Peyer's patch (tissue), 4 donors: ENCODE results near the gene KIF26B. TPM values are rescaled to one million over a fixed set of nuclear protein-coding genes. Genes with fewer than 3 reads are reported as not detected.

Experiments used
- DNase-seq, 3 donors: peaks; one replicate each; pipeline ENCODE4 v3.0.0-alpha.2; 2017 to 2019
- H3K27ac ChIP-seq, 4 donors: fragments of 200-600 bp; sonication (generic); one replicate each; pipeline ENCODE4 v1.5.1; 2016 to 2019
- H3K27me3 ChIP-seq, 2 donors: fragments of 200-600 bp; sonication (generic); one replicate each; pipeline ENCODE4 v1.5.1; 2019
- H3K36me3 ChIP-seq, 3 donors: fragments of 200-600 bp; sonication (generic); one replicate each; pipeline ENCODE4 v1.5.1; 2016 to 2019
- H3K4me1 ChIP-seq, 4 donors: fragments of 200-600 bp; sonication (generic); one replicate each; pipeline ENCODE4 v1.5.1; 2016 to 2019
- H3K4me3 ChIP-seq, 4 donors: fragments of 200-600 bp; sonication (generic); 1 replicate in 3 of 4; 2 replicates in 1 of 4; pipeline ENCODE4 v1.5.1; 2016 to 2019; ENCODE audit warnings: mild to moderate bottlenecking in 1 of 4
- H3K9me3 ChIP-seq, 4 donors: fragments of 200-600 bp; sonication (generic); one replicate each; pipeline ENCODE4 v1.5.1; 2016 to 2019; ENCODE audit warnings: mild to moderate bottlenecking in 1 of 4
- POLR2A ChIP-seq, 2 donors: fragments of 450-650 bp; IDR thresholded peaks; one replicate each; pipeline ENCODE4 v1.5.1; 2017; ENCODE audit warnings: antibody characterized with exemption in 2 of 2, mild to moderate bottlenecking in 2 of 2, moderate library complexity in 2 of 2
- total RNA-seq, 4 donors: library from RNA; depleted of rRNA; stranded (reverse); fragments of >200 nt; gene quantifications; one replicate each; pipeline ENCODE4 v1.1.0, GENCODE V29; 2016
- TF ChIP-seq, protein P1 (sequence below), 6 experiments: fragments of 450-650 bp in 4 of 6; fragments of 200-600 bp in 2 of 6; sonication (generic) in 1 of 6; IDR thresholded peaks; one replicate each; pipeline ENCODE4 v1.5.1; 2017 to 2019; ENCODE audit warnings: antibody characterized with exemption in 6 of 6, mild to moderate bottlenecking in 3 of 6, moderate library complexity in 1 of 6

The KIF26B gene
- total RNA-seq, 4 donors from 2014 or later = 0.70 to 1.6 (median 1.1) TPM

- no peaks in the 10 kb centered on the region for H3K36me3 ChIP-seq
- no peak for DNase-seq
- no peak for TF ChIP-seq POLR2A (IDR thresholded peaks at IDR 0.05)
- TF ChIP-seq, protein P1, sequence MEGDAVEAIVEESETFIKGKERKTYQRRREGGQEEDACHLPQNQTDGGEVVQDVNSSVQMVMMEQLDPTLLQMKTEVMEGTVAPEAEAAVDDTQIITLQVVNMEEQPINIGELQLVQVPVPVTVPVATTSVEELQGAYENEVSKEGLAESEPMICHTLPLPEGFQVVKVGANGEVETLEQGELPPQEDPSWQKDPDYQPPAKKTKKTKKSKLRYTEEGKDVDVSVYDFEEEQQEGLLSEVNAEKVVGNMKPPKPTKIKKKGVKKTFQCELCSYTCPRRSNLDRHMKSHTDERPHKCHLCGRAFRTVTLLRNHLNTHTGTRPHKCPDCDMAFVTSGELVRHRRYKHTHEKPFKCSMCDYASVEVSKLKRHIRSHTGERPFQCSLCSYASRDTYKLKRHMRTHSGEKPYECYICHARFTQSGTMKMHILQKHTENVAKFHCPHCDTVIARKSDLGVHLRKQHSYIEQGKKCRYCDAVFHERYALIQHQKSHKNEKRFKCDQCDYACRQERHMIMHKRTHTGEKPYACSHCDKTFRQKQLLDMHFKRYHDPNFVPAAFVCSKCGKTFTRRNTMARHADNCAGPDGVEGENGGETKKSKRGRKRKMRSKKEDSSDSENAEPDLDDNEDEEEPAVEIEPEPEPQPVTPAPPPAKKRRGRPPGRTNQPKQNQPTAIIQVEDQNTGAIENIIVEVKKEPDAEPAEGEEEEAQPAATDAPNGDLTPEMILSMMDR (IDR thresholded peaks at IDR 0.05) = no peak
- no peaks in the 10 kb centered on the region for H3K27me3 ChIP-seq
- no peaks in the 10 kb centered on the region for H3K4me1 ChIP-seq
- no peak overlapping the region for H3K4me3 ChIP-seq
- no peaks in the 10 kb centered on the region for H3K9me3 ChIP-seq
- H3K27ac ChIP-seq = no peak overlapping the region
These were observed 61.8 kb downstream of the KIF26B start for GRCh38 chr1:245216366-245217115.

- TF ChIP-seq POLR2A (IDR thresholded peaks at IDR 0.05) = no peak
- TF ChIP-seq, protein P1 (IDR thresholded peaks at IDR 0.05) = no peak
- H3K27me3 ChIP-seq = no peaks in the 10 kb centered on the region
These were observed 63.2 kb downstream of the KIF26B start for GRCh38 chr1:245217853-245218608.

GRCh38 chr1:245220381-245220985 lies 65.7 kb downstream of the KIF26B start:
- Histone ChIP-seq H3K27me3 (no peaks in the 10 kb centered on the region), H3K4me1 (no peaks in the 10 kb centered on the region), H3K9me3 (no peaks in the 10 kb centered on the region), H3K27ac (no peak overlapping the region), H3K4me3 (no peak overlapping the region), H3K36me3 (no peaks in the 10 kb centered on the region)
- DNase-seq = no peak
- TF ChIP-seq, protein P1 (IDR thresholded peaks at IDR 0.05) = no peak
- no peak for TF ChIP-seq POLR2A (IDR thresholded peaks at IDR 0.05)

More at GRCh38 chr1:245217853-245218608, 63.2 kb downstream of the KIF26B start:
- H3K27ac ChIP-seq = no peak overlapping the region
- no peaks in the 10 kb centered on the region for H3K9me3 ChIP-seq
- H3K4me1 ChIP-seq = no peaks in the 10 kb centered on the region
- DNase-seq = no peak
- H3K36me3 ChIP-seq = no peaks in the 10 kb centered on the region
- H3K4me3 ChIP-seq = no peak overlapping the region

DNA sequence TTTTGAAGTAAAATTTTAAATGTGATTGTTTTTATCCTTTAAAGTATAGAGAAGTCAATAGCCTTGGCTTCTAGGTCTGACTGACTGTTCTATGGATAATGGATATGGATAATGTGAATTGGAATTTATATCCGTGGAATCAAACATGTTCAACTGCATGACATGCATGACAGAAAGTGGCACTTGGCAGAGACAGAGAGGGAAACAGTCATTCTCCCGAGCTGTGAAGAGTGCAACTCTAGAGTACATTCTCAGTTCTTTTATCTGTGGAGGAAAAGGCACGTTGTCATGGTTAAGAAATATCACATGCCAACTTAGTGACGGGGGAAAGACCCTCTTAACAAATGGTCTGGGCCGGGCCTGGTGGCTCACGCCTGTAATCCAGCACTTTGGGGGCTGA lies 67.0 kb downstream of the KIF26B start:
- no peaks in the 10 kb centered on the region for H3K36me3 ChIP-seq

GRCh38 chr1:245222931-245223595 lies 68.3 kb downstream of the KIF26B start:
- Histone ChIP-seq H3K27me3 (no peaks in the 10 kb centered on the region), H3K4me1 (no peaks in the 10 kb centered on the region), H3K36me3 (no peaks in the 10 kb centered on the region), H3K9me3 (no peaks in the 10 kb centered on the region), H3K27ac (no peak overlapping the region), H3K4me3 (no peak overlapping the region)
- TF ChIP-seq, protein P1 (IDR thresholded peaks at IDR 0.05) = no peak
- no peak for TF ChIP-seq POLR2A (IDR thresholded peaks at IDR 0.05)
- no peak for DNase-seq

More for the DNA sequence above, 67.0 kb downstream of the KIF26B start:
- H3K4me1 ChIP-seq = no peaks in the 10 kb centered on the region
- TF ChIP-seq POLR2A (IDR thresholded peaks at IDR 0.05) = no peak
- TF ChIP-seq, protein P1 (IDR thresholded peaks at IDR 0.05) = no peak
- no peaks in the 10 kb centered on the region for H3K9me3 ChIP-seq
- H3K27me3 ChIP-seq = no peaks in the 10 kb centered on the region
- no peak for DNase-seq
- no peak overlapping the region for H3K4me3 ChIP-seq
- no peak overlapping the region for H3K27ac ChIP-seq
